KOPT-K1 (cell line): Measurements from ENCODE around the gene GRN.
"Not testable (repeated sequence)": the region's sequence is repeated elsewhere in the genome, so short reads cannot be mapped to it uniquely, and the experiment has no call there.

ENCODE experiments used
- H3K27ac ChIP-seq: fragments of 200-600 bp; sonication (generic); 2 replicates; pipeline ENCODE4 v1.5.1; 2016; ENCODE audit warnings: antibody characterized with exemption, mild to moderate bottlenecking, low read depth, low read length; ENCODE audit not compliant: poor library complexity, severe bottlenecking
- H3K36me3 ChIP-seq: fragments of 200-600 bp; sonication (generic); 2 replicates; pipeline ENCODE4 v1.5.1; 2017; ENCODE audit warnings: antibody characterized with exemption, mild to moderate bottlenecking, low read length, moderate library complexity; ENCODE audit not compliant: insufficient read depth
- H3K9me3 ChIP-seq: fragments of 200-600 bp; sonication (generic); 2 replicates; pipeline ENCODE4 v1.5.1; 2017; ENCODE audit warnings: antibody characterized with exemption, low read length, mild to moderate bottlenecking; ENCODE audit not compliant: insufficient read depth, poor library complexity, severe bottlenecking

Gene GRN

DNA sequence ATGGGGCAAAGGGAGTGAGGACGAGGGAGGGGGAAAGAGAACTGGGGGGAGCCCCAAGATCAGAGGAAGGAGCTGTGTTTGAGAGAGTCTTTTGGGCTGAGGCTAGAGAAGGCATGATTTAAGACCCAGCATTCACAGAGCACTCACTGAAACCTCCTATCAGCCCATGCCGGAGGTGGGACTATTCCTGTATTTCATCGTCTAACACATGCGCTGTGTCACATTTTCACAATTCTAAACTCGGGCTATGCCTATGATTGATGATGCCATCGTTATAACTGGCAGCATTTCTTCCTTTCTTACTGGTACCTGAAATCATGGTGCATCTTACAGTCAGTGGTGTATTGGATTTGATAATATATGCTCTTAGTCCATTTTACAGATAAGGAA is 15.0 kb downstream of the GRN start:
- H3K9me3 ChIP-seq, result no peaks in the 10 kb centered on the region
- no peak overlapping the region for H3K27ac ChIP-seq
- no peaks in the 10 kb centered on the region for H3K36me3 ChIP-seq

GRCh38 chr17:44360826-44361225 is 15.7 kb downstream of the GRN start:
- no peak overlapping the region for H3K27ac ChIP-seq
- no peaks in the 10 kb centered on the region for H3K36me3 ChIP-seq
- H3K9me3 ChIP-seq, result no peaks in the 10 kb centered on the region

DNA sequence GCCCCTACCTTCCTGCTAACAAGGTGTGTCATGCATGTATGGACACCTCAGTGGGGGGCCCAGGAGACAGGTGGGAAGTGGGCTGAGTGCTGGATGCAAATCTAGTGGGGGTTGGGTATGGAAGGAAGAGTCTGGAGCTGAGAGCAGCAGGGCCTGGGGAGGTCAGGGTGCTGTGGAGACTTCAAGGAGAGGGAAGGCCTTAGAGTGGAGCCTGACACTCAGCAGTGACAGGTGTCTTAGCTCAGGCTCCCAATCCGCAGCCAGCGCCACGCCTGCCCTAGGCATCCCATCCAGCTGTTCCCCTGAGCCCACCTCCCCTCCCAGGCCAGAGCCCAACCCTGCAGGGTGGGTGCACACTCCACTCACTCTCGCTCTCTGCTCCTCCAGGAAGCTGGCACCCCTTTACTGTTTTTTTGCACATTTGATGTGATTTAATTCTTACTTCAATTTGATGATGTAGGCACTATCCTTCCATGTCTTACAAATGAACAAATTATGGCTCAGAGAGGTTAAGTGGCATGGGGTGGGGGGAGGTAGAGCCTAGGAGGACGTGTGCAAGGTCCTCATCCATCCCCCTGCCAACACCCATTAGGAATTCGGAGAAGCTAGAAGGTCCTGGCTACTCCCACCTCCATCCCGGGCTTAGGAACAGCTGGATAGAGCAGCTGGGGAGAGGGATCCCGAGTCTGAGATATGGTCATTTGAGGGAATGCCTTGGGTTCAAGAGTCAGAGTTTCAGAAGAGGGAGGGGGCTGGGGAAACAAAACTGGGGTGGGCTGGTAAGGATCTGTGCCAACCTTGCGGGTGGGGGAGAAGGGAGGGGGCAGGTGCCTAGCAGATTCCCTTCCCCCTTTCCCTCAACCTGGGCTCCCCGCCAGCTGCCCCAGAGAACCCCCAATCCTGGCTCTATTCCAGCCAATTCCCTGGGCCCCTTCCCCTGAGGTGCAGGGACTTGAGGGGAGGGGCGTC is 16.5 kb downstream of the GRN start:
- H3K36me3 ChIP-seq, result no peaks in the 10 kb centered on the region
- H3K9me3 ChIP-seq, result no peaks in the 10 kb centered on the region
- H3K27ac ChIP-seq, result no peak overlapping the region

- Histone ChIP-seq H3K9me3 (no peaks in the 10 kb centered on the region), H3K27ac (no peak overlapping the region), H3K36me3 (no peaks in the 10 kb centered on the region)
These were observed 17.4 kb downstream of the GRN start for GRCh38 chr17:44362459-44362948.

GRCh38 chr17:44362949-44363612 is 18.0 kb downstream of the GRN start:
- Histone ChIP-seq H3K27ac (no peak overlapping the region), H3K36me3 (no peaks in the 10 kb centered on the region)

GRCh38 chr17:44363613-44364159 is 18.6 kb downstream of the GRN start, which contains the start of gene FAM171A2:
TSS of gene FAM171A2 (minus strand) at chr17:44363853. CDS start at chr17:44363714, 139 bp downstream.
- Histone ChIP-seq H3K27ac (no peak within 1 kb of the TSS), H3K36me3 (no peaks in the 10 kb centered on the region), H3K9me3 (no peaks in the 10 kb centered on the region)

More at GRCh38 chr17:44362949-44363612, 18.0 kb downstream of the GRN start:
- no peaks in the 10 kb centered on the region for H3K9me3 ChIP-seq

DNA sequence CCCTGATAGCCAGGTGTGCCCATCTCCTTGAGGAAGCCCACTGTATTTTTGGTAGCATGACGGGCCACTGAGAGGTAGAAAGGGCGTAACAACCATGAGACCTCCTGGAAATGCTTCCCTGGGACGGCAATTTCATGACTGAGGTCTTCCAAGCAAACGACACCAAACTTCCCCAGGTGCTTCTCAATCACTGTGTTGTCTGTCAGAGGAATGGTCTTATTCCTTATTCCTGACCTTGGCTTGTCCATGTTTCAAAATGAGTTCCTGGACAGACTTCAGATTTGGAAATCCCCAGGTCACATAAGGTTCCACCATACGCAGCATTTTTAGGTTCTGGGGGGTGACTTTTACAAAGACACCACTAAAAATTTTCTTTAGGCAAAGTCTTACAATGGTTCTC is 19.9 kb downstream of the GRN start:
- not testable (repeated sequence) for H3K36me3 ChIP-seq, H3K9me3 ChIP-seq, H3K27ac ChIP-seq

DNA sequence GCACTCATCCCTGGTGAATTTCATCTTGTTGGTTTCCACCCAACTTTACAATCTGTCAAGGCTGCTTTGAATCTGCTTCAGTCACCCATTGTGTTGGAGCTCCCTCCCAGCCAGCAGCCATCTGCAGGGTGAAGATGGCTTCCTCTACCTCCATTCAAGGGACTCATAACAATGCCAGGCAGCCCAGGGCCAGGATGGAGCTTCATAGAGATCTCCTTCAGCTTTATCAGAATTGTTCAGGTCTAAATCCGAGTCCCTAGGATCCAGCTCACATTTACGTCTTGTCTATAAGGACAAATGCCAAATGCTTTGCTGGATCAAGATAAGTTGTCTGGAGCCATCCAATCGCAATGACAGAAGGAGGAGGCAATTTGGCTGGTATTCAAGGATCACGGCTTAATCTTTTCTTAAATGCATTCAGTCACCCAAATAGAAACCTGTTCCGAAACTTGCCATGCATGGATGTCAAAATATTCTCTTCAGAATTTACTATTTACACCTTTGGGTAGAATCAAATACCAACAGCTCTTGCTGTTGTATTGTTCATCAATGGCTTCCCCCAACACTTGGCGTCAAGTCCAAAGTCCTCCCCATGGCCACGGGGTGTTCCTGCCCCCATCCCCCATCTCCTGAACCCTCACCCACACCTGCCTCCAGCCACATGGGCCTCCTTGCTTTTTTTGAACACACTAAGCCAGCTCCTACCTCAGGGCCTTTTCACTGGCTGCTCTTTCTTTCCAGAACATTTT is 22.3 kb downstream of the GRN start:
- Histone ChIP-seq H3K9me3 (no peaks in the 10 kb centered on the region), H3K27ac (no peak overlapping the region)

DNA sequence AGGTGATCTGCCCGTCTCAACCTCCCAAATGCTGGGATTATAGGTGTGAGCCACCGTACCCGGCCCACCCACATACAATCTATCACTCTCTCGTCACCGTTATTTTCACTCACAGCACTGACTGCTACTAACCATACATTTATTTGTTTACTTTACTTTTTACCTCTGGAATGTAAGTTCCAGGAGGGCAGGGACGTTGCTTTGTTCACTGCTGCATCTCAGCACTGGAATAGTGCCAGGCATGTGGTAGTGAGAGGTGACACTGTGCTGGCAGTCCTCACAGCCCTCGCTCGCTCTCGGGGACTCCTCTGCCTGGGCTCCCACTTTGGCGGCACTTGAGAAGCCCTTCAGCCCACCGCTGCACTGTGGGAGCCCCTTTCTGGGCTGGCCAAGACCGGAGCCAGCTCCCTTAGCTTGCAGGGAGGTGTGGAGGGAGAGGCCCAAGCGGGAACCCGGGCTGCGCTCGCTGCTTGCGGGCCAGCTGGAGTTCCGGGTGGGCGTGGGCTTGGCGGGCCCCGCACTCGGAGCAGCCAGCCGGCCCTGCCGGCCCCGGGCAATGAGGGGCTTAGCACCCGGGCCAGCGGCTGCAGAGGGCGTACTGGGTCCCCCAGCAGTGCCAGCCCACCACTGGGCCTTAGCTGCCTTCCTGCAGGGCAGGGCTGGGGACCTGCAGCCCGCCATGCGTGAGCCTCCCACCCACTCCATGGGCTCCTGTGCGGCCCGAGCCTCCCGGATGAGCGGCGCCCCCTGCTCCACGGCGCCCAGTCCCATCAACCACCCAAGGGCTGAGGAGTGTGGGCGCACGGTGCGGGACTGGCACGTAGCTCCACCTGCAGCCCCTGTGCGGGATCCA is 23.5 kb downstream of the GRN start:
- H3K9me3 ChIP-seq, H3K27ac ChIP-seq, H3K36me3 ChIP-seq: not testable (repeated sequence)

More for the DNA sequence above, 22.3 kb downstream of the GRN start:
- H3K36me3 ChIP-seq, result no peaks in the 10 kb centered on the region

DNA sequence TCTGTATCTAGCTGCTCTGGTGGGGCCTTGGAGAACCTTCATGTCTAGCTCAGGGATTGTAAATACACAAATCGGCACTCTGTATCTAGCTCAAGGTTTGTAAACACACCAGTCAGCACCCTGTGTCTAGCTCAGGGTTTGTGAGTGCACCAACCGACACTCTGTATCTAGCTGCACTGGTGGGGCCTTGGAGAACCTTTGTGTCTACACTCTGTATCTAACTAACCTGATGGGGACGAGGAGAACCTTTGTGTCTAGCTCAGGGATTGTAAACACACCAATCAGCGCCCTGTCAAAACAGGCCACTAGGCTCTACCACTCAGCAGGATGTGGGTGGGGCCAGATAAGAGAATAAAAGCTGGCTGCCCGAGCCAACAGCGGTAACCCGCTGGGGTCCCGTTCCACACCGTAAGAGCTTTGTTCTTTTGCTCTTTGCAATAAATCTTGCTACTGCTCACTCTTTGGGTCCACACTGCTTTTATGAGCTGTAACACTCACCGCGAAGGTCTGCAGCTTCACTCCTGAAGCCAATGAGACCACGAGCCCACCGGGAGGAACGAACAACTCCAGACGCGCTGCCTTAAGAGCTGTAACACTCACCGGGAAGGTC is 24.4 kb downstream of the GRN start:
- H3K9me3 ChIP-seq, H3K27ac ChIP-seq, H3K36me3 ChIP-seq: not testable (repeated sequence)

GRCh38 chr17:44372036-44372435 is 26.9 kb downstream of the GRN start:
- no peaks in the 10 kb centered on the region for H3K9me3 ChIP-seq
- H3K36me3 ChIP-seq, result no peaks in the 10 kb centered on the region
- H3K27ac ChIP-seq, result no peak overlapping the region

GRCh38 chr17:44374306-44375195 is 29.4 kb downstream of the GRN start:
- H3K36me3 ChIP-seq, result no peaks in the 10 kb centered on the region
- H3K9me3 ChIP-seq, result no peaks in the 10 kb centered on the region
- no peak overlapping the region for H3K27ac ChIP-seq
